H1 (cell line): Measurements from ENCODE around the gene MSL3B.

ENCODE experiments used
- CTCF ChIA-PET: fragments of 300-600 bp; sonication (Branson Sonifier 250); formaldehyde crosslinking; loops from one replicate; lab custom pipeline; 2021; ENCODE audit not compliant: partially characterized antibody; lab: Charles Lee
- POLR2A ChIA-PET: fragments of 300-600 bp; sonication (Branson Sonifier 250); formaldehyde crosslinking; loops from one replicate; lab custom pipeline; 2021; ENCODE audit warnings: inconsistent platforms; ENCODE audit not compliant: partially characterized antibody; lab: Charles Lee
- DNase-seq, 2 experiments: peaks; one replicate each; pipeline versions ENCODE4 v3.0.0 to v3.0.0-alpha.2; 2010 to 2022; ENCODE audit warnings: low spot score in 2 of 2, low read depth in 1 of 2, mixed read lengths in 1 of 2
- FAIRE-seq: peaks from 2 replicates; lab custom pipeline; 2011; peaks lifted over from hg19 to GRCh38; lab: Jason Lieb, UNC
- H2AFZ ChIP-seq: 2 replicates; pipeline ENCODE4 v1.8.1; 2012; ENCODE audit warnings: low read length, inconsistent platforms
- H2AK5ac ChIP-seq: 2 replicates; pipeline ENCODE4 v1.6.1; 2013; ENCODE audit warnings: low read depth, low read length
- H2BK120ac ChIP-seq: replicated peaks from 2 replicates; pipeline ENCODE3; 2013; ENCODE audit warnings: low read depth, low read length, inconsistent platforms
- H2BK12ac ChIP-seq: 2 replicates; pipeline ENCODE4 v1.6.1; 2013; ENCODE audit warnings: low read depth, low read length
- H2BK15ac ChIP-seq: 2 replicates; pipeline ENCODE4 v1.6.1; 2013; ENCODE audit warnings: low read length
- H2BK20ac ChIP-seq: 2 replicates; pipeline ENCODE4 v1.6.1; 2013; ENCODE audit warnings: low read length
- H2BK5ac ChIP-seq: 2 replicates; pipeline ENCODE4 v1.6.1; 2013; ENCODE audit warnings: low read depth, low read length
- H3K14ac ChIP-seq: 2 replicates; pipeline ENCODE4 v1.6.1; 2013; ENCODE audit warnings: inconsistent platforms; ENCODE audit not compliant: insufficient read length
- H3K18ac ChIP-seq: 2 replicates; pipeline ENCODE4 v1.6.1; 2013; ENCODE audit warnings: low read length; ENCODE audit errors: extremely low read depth
- H3K23ac ChIP-seq: 2 replicates; pipeline ENCODE4 v1.6.1; 2013; ENCODE audit warnings: inconsistent platforms; ENCODE audit not compliant: insufficient read length
- H3K23me2 ChIP-seq: 2 replicates; pipeline ENCODE4 v1.6.1; 2013; ENCODE audit warnings: low read depth, low read length
- H3K27ac ChIP-seq: 2 replicates; pipeline ENCODE4 v1.6.1; 2011; ENCODE audit warnings: low read depth, low read length, inconsistent platforms
- H3K27me3 ChIP-seq, 4 experiments: replicated peaks in 1 of 4; 1 replicate in 1 of 4; 2 replicates in 3 of 4; pipeline versions ENCODE4 v1.6.1 to v1.8.1; 2011 to 2013; ENCODE audit warnings: low read length in 3 of 4, mild to moderate bottlenecking in 3 of 4, inconsistent platforms in 2 of 4, mixed read lengths in 2 of 4, moderate library complexity in 1 of 4; ENCODE audit not compliant: control insufficient read depth in 3 of 4, insufficient read depth in 3 of 4; ENCODE audit errors: extremely low read depth in 1 of 4
- H3K36me3 ChIP-seq, 4 experiments: 2 replicates each; pipeline versions ENCODE4 v1.6.1 to v1.8.1; 2011 to 2013; ENCODE audit warnings: mild to moderate bottlenecking in 4 of 4, low read length in 3 of 4, moderate library complexity in 2 of 4, control low read depth in 1 of 4, inconsistent platforms in 1 of 4; ENCODE audit not compliant: insufficient read depth in 4 of 4, control insufficient read depth in 2 of 4
- H3K4ac ChIP-seq: replicated peaks from 2 replicates; pipeline ENCODE3; 2013; ENCODE audit warnings: low read length, low read depth, mixed read lengths, inconsistent platforms; ENCODE audit not compliant: insufficient read length
- H3K4me1 ChIP-seq, 4 experiments: replicated peaks in 1 of 4; 1 replicate in 1 of 4; 2 replicates in 3 of 4; pipeline versions ENCODE4 v1.6.1 to v1.8.1; 2011 to 2013; ENCODE audit warnings: low read length in 3 of 4, inconsistent platforms in 2 of 4, mixed read lengths in 1 of 4; ENCODE audit not compliant: insufficient read depth in 4 of 4, control insufficient read depth in 3 of 4
- H3K4me2 ChIP-seq, 2 experiments: 2 replicates each; pipeline versions ENCODE4 v1.6.1 to v1.8.1; 2011 to 2013; ENCODE audit warnings: low read depth in 2 of 2, low read length in 2 of 2, control low read depth in 1 of 2, inconsistent platforms in 1 of 2, mild to moderate bottlenecking in 1 of 2; ENCODE audit not compliant: insufficient read depth in 1 of 2
- H3K4me3 ChIP-seq, 4 experiments: fragments of 200-600, 300-600 bp in 1 of 4; sonication (generic), shearing (Covaris generic), sonication (Bioruptor Twin) in 1 of 4; 2 replicates each; pipeline versions ENCODE4 v1.5.1 to v1.8.1; 2011 to 2016; ENCODE audit warnings: low read length in 4 of 4, low read depth in 3 of 4, control low read depth in 2 of 4, inconsistent platforms in 2 of 4, mild to moderate bottlenecking in 2 of 4, mixed read lengths in 1 of 4, moderate library complexity in 1 of 4; ENCODE audit not compliant: insufficient read depth in 2 of 4; ENCODE audit errors: extremely low read depth in 1 of 4
- H3K56ac ChIP-seq: replicated peaks from 2 replicates; pipeline ENCODE3; 2013; ENCODE audit warnings: low read depth, mild to moderate bottlenecking, mixed read lengths, low read length, inconsistent platforms; ENCODE audit not compliant: insufficient read length
- H3K79me1 ChIP-seq: 2 replicates; pipeline ENCODE4 v1.6.1; 2013; ENCODE audit warnings: low read depth, low read length, control low read depth
- H3K79me2 ChIP-seq, 2 experiments: 2 replicates each; pipeline versions ENCODE4 v1.6.1 to v1.8.1; 2012 to 2013; ENCODE audit warnings: low read length in 2 of 2, mild to moderate bottlenecking in 2 of 2, inconsistent platforms in 1 of 2; ENCODE audit not compliant: insufficient read depth in 2 of 2, control insufficient read depth in 1 of 2
- H3K9ac ChIP-seq, 4 experiments: replicated peaks in 1 of 4; 1 replicate in 1 of 4; 2 replicates in 3 of 4; pipeline versions ENCODE4 v1.6.1 to v1.8.1; 2011 to 2013; ENCODE audit warnings: low read depth in 3 of 4, low read length in 3 of 4, control low read depth in 2 of 4, mild to moderate bottlenecking in 2 of 4, moderate library complexity in 2 of 4, inconsistent platforms in 1 of 4; ENCODE audit errors: extremely low read depth in 1 of 4
- H3K9me3 ChIP-seq, 2 experiments: 2 replicates each; pipeline versions ENCODE4 v1.6.1 to v1.8.1; 2012 to 2013; ENCODE audit warnings: mild to moderate bottlenecking in 2 of 2, moderate library complexity in 2 of 2, control low read depth in 1 of 2, inconsistent platforms in 1 of 2, low read depth in 1 of 2, low read length in 1 of 2, mixed read lengths in 1 of 2; ENCODE audit not compliant: insufficient read depth in 2 of 2
- H4K20me1 ChIP-seq, 2 experiments: replicated peaks in 1 of 2; 2 replicates each; pipeline versions ENCODE3 to v1.8.1; 2011 to 2013; ENCODE audit warnings: inconsistent platforms in 2 of 2, low read length in 2 of 2, mild to moderate bottlenecking in 1 of 2; ENCODE audit not compliant: insufficient read depth in 2 of 2, control insufficient read depth in 1 of 2
- H4K5ac ChIP-seq: 2 replicates; pipeline ENCODE4 v1.6.1; 2013; ENCODE audit warnings: low read length, low read depth, mixed read lengths, inconsistent platforms; ENCODE audit not compliant: insufficient read length
- H4K8ac ChIP-seq: 2 replicates; pipeline ENCODE4 v1.8.0; 2013; ENCODE audit warnings: mild to moderate bottlenecking, moderate library complexity, low read length, inconsistent platforms; ENCODE audit not compliant: insufficient read depth; ENCODE audit errors: extremely low read depth
- H4K91ac ChIP-seq: replicated peaks from 2 replicates; pipeline ENCODE3; 2013; ENCODE audit warnings: low read length, mixed read lengths, inconsistent platforms; ENCODE audit not compliant: insufficient read length
- BRCA1 ChIP-seq: IDR thresholded peaks from 2 replicates; pipeline ENCODE4 v1.6.1; 2012; ENCODE audit warnings: low read depth, low read length, improper control_type of control experiment
- CTBP2 ChIP-seq: IDR thresholded peaks from 2 replicates; pipeline ENCODE4 v1.7.0; 2011; ENCODE audit warnings: borderline replicate concordance, mild to moderate bottlenecking, moderate library complexity, mixed read lengths, low read length; ENCODE audit not compliant: insufficient read depth, insufficient read length
- KDM1A ChIP-seq: fragments of 200-600, 300-600 bp; sonication (generic); IDR thresholded peaks from 2 replicates; pipeline ENCODE4 v1.7.1; 2016; ENCODE audit warnings: mild to moderate bottlenecking, low read length, borderline replicate concordance
- KDM5A ChIP-seq: fragments of 200-600 bp; IDR thresholded peaks from 2 replicates; pipeline ENCODE4 v1.7.1; 2012; ENCODE audit warnings: mild to moderate bottlenecking, low read length, inconsistent platforms, mixed read lengths
- POU5F1 ChIP-seq: IDR thresholded peaks from 2 replicates; pipeline ENCODE4 v1.6.1; 2011; ENCODE audit warnings: low read depth, mild to moderate bottlenecking, low read length, moderate library complexity
- RBBP5 ChIP-seq: IDR thresholded peaks from 2 replicates; pipeline ENCODE4 v1.7.1; 2012; ENCODE audit warnings: low read depth, mild to moderate bottlenecking, inconsistent platforms, low read length, moderate library complexity, borderline replicate concordance
- RNF2 ChIP-seq: fragments of 200-900, 300-1000 bp; sonication (generic); IDR thresholded peaks from 2 replicates; pipeline ENCODE4 v1.7.1; 2016; ENCODE audit warnings: borderline replicate concordance, low read depth, mild to moderate bottlenecking, antibody characterized with exemption, low read length; ENCODE audit not compliant: poor library complexity, severe bottlenecking; ENCODE audit errors: missing control alignments
- SIX5 ChIP-seq: IDR thresholded peaks from 2 replicates; pipeline ENCODE4 v1.6.1; 2011; ENCODE audit warnings: mild to moderate bottlenecking, low read depth, low read length
- SRF ChIP-seq: IDR thresholded peaks from 2 replicates; pipeline ENCODE4 v1.6.1; 2011; ENCODE audit warnings: mild to moderate bottlenecking, low read depth, low read length, moderate library complexity
- TCF12 ChIP-seq: IDR thresholded peaks from 2 replicates; pipeline ENCODE4 v1.6.1; 2011; ENCODE audit warnings: low read depth, mild to moderate bottlenecking, low read length
- WGBS, 2 experiments: shearing (Covaris generic) in 1 of 2; methylation state at CpG; one replicate each; pipeline versions ENCODE4 v1.1.6 to v1.1.7; 2013 to 2015; ENCODE audit warnings: low lambda C conversion rate in 2 of 2, mixed read lengths in 2 of 2, inconsistent platforms in 1 of 2, low coverage in 1 of 2, missing lambda C conversion rate in 1 of 2; ENCODE audit not compliant: insufficient replicate concordance in 2 of 2, insufficient coverage in 1 of 2, insufficient read length in 1 of 2; ENCODE audit errors: extremely low coverage in 1 of 2, missing lambda C conversion rate in 1 of 2; 5-methylcytosine and 5-hydroxymethylcytosine counted together
- TF ChIP-seq, protein P1 (sequence below), 3 experiments: IDR thresholded peaks; 1 replicate in 2 of 3; 2 replicates in 1 of 3; pipeline versions ENCODE4 v1.5.1 to v1.6.1; 2011; ENCODE audit warnings: low read length in 3 of 3, mild to moderate bottlenecking in 3 of 3, inconsistent platforms in 2 of 3, low read depth in 1 of 3, moderate library complexity in 1 of 3; ENCODE audit not compliant: insufficient read depth in 1 of 3; ENCODE audit errors: control extremely low read depth in 1 of 3

Gene MSL3B

DNA sequence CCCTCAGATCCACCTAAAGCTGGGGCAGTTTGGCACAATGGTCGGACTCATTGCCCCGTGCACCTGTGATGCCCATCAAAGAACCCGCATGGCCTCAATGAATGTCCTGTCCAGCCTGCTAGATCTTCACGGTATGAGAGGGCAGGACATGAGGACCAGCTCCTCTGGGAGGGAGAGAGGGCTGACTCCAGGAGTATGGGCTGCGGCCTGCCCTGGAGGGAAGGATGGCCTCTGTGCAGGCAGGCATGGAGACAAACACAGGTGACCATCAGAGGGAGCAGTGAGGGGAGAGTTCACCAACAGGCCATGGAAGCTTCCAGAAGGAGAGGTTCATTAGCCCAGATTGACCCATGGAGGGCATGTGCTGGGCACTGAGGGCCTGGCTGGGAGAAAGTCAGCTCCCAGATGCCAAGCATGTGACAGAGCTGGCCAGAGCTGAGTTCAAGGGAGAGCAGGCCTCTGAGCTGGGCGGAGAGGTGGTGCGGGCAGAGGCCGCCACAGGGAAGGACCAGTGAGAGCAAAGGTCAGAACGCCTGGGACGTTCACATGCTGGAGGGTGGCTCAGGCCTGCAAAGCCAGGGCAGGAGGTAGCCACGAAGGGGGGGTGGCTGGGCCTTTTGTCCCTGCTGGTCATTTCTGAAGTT, 50.1 kb downstream of the MSL3B start:
- Histone ChIP-seq H4K91ac (no peak overlapping the region), H4K5ac (no peak overlapping the region), H3K14ac (no peak overlapping the region), H2BK12ac (no peak overlapping the region), H2BK15ac (no peak overlapping the region), H2BK120ac (no peak overlapping the region), H2AK5ac (no peak overlapping the region), H3K18ac (no peak overlapping the region), H3K4me2 (no peak overlapping the region), H2AFZ (no peak overlapping the region), H3K36me3 (no peaks in the 10 kb centered on the region), H3K27ac (no peak overlapping the region), H3K9ac (no peak overlapping the region), H3K4ac (no peak overlapping the region), H3K4me1 (no peaks in the 10 kb centered on the region), H3K9me3 (no peaks in the 10 kb centered on the region), H3K56ac (no peak overlapping the region), H4K20me1 (no peaks in the 10 kb centered on the region), H2BK20ac (no peak overlapping the region), H3K23ac (no peak overlapping the region), H2BK5ac (no peak overlapping the region), H3K4me3 (no peak overlapping the region), H3K23me2 (no peaks in the 10 kb centered on the region), H3K79me1 (no peaks in the 10 kb centered on the region), H4K8ac (peak overlapping the region; percentile 2; the same call in 1 of the 2 replicates), H3K79me2 (no peaks in the 10 kb centered on the region), H3K27me3 (no peaks in the 10 kb centered on the region)
- WGBS, 2 experiments, result 93% methylated on average over 11 of the region's 11 CpGs; no CpG with 5 or more reads in 1 of the 2 experiments
- ChIA-PET CTCF (interaction anchor here (2.6 kb wide), 1 partner anchor 14 kb away, joined by 11 read pairs; no protein-coding TSS in a partner anchor), POLR2A (no interaction called here)
- FAIRE-seq, result no peak
- DNase-seq, result no peak
- TF ChIP-seq SIX5, result no peak
- TF ChIP-seq RNF2, result no peak
- TF ChIP-seq RBBP5, result no peak
- no peak for TF ChIP-seq KDM5A
- TF ChIP-seq, protein P1, sequence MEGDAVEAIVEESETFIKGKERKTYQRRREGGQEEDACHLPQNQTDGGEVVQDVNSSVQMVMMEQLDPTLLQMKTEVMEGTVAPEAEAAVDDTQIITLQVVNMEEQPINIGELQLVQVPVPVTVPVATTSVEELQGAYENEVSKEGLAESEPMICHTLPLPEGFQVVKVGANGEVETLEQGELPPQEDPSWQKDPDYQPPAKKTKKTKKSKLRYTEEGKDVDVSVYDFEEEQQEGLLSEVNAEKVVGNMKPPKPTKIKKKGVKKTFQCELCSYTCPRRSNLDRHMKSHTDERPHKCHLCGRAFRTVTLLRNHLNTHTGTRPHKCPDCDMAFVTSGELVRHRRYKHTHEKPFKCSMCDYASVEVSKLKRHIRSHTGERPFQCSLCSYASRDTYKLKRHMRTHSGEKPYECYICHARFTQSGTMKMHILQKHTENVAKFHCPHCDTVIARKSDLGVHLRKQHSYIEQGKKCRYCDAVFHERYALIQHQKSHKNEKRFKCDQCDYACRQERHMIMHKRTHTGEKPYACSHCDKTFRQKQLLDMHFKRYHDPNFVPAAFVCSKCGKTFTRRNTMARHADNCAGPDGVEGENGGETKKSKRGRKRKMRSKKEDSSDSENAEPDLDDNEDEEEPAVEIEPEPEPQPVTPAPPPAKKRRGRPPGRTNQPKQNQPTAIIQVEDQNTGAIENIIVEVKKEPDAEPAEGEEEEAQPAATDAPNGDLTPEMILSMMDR (IDR thresholded peaks at IDR 0.05; ENCODE audit: control extremely low read depth in 1 of 3, insufficient read depth in 1 of 3, low read depth in 1 of 3, low read length in 3 of 3), result no peak
- no peak for TF ChIP-seq KDM1A
- TF ChIP-seq POU5F1, result no peak
- TF ChIP-seq BRCA1, result no peak
- TF ChIP-seq TCF12, result no peak
- TF ChIP-seq CTBP2, result no peak
- no peak for TF ChIP-seq SRF
